PC-9 (cell line): Measurements from ENCODE around the gene FGF14. TPM values are rescaled to one million over a fixed set of nuclear protein-coding genes. Genes with fewer than 3 reads are reported as not detected.

Source experiments
- BruUV-seq: library from RNA; stranded (reverse); fragments of 400-500 nt; replicated peaks from 2 replicates; lab custom pipeline; 2021; lab: Mats Ljungman, UMichigan
- CTCF ChIA-PET: fragments of 300-600 bp; sonication (Branson Sonifier 250); formaldehyde crosslinking; loops from one replicate; lab custom pipeline; 2022; ENCODE audit warnings: antibody characterized with exemption; lab: Charles Lee
- POLR2A ChIA-PET: fragments of 300-600 bp; sonication (Branson Sonifier 250); formaldehyde crosslinking; loops from one replicate; lab custom pipeline; 2022; ENCODE audit warnings: antibody characterized with exemption; ENCODE audit not compliant: unreplicated experiment; lab: Charles Lee
- DNase-seq, 2 experiments: peaks; one replicate each; pipeline versions ENCODE4 v3.0.0 to v3.0.0-alpha.2; 2015 to 2022; ENCODE audit warnings: mixed read lengths in 1 of 2
- H2AFZ ChIP-seq: fragments of 200-600 bp; sonication (generic); 2 replicates; pipeline ENCODE4 v1.8.1; 2017; ENCODE audit warnings: antibody characterized with exemption
- H3F3A ChIP-seq: fragments of 200-600 bp; sonication (generic); 2 replicates; pipeline ENCODE4 v1.8.1; 2017; ENCODE audit warnings: antibody characterized with exemption, mild to moderate bottlenecking, low read depth; ENCODE audit not compliant: insufficient read depth
- H3K27ac ChIP-seq: fragments of 200-600 bp; sonication (generic); 2 replicates; pipeline ENCODE4 v1.6.1; 2016; ENCODE audit warnings: mixed run types
- H3K27me3 ChIP-seq: fragments of 200-600 bp; sonication (generic); 2 replicates; pipeline ENCODE4 v1.6.1; 2016; ENCODE audit warnings: low read depth, mixed run types; ENCODE audit not compliant: insufficient read depth
- H3K36me3 ChIP-seq: fragments of 200-600 bp; sonication (generic); 2 replicates; pipeline ENCODE4 v1.6.1; 2016; ENCODE audit warnings: low read depth, mixed run types
- H3K4me1 ChIP-seq: fragments of 200-600 bp; sonication (generic); replicated peaks from 2 replicates; pipeline ENCODE4 v1.6.1; 2016; ENCODE audit warnings: mixed run types; ENCODE audit not compliant: insufficient read depth
- H3K4me2 ChIP-seq: fragments of 200-600 bp; sonication (generic); 2 replicates; pipeline ENCODE4 v1.6.1; 2017; ENCODE audit warnings: mixed run types
- H3K4me3 ChIP-seq: fragments of 200-600 bp; sonication (generic); 2 replicates; pipeline ENCODE4 v1.6.1; 2016; ENCODE audit warnings: mixed run types
- H3K79me2 ChIP-seq: fragments of 200-600 bp; sonication (generic); 2 replicates; pipeline ENCODE4 v1.6.1; 2017; ENCODE audit warnings: low read depth, mixed run types
- H3K9me2 ChIP-seq: fragments of 200-600 bp; sonication (generic); 2 replicates; pipeline ENCODE4 v1.8.1; 2017; ENCODE audit warnings: mild to moderate bottlenecking; ENCODE audit not compliant: insufficient read depth
- H3K9me3 ChIP-seq: fragments of 200-600 bp; sonication (generic); 2 replicates; pipeline ENCODE4 v1.8.1; 2016; ENCODE audit warnings: low read depth; ENCODE audit not compliant: insufficient read depth
- H4K20me1 ChIP-seq: fragments of 200-600 bp; sonication (generic); 2 replicates; pipeline ENCODE4 v1.8.1; 2017; ENCODE audit not compliant: insufficient read depth
- EZH2 ChIP-seq: fragments of 200-600 bp; sonication (generic); IDR thresholded peaks from 2 replicates; pipeline ENCODE4 v1.8.0; 2017; ENCODE audit warnings: antibody characterized with exemption, low read depth
- intact Hi-C: fragments of 100-400 bp; cut with micrococcal nuclease; formaldehyde crosslinking; loops from one replicate; pipeline ENCODE4 v1.10.0; 2022; ENCODE audit not compliant: unreplicated experiment
- total RNA-seq: library from RNA; stranded (reverse); gene quantifications from 2 replicates; pipeline ENCODE4 v1.2.3, GENCODE V29; 2021
- TF ChIP-seq, protein P1 (sequence below): fragments of 200-600 bp; sonication (generic); conservative IDR thresholded peaks from 2 replicates; pipeline ENCODE4 v1.6.1; 2017; ENCODE audit warnings: mixed run types, antibody characterized with exemption, mild to moderate bottlenecking, moderate library complexity

The FGF14 gene
- total RNA-seq, 1 experiment from 2014 or later: not detected

DNA sequence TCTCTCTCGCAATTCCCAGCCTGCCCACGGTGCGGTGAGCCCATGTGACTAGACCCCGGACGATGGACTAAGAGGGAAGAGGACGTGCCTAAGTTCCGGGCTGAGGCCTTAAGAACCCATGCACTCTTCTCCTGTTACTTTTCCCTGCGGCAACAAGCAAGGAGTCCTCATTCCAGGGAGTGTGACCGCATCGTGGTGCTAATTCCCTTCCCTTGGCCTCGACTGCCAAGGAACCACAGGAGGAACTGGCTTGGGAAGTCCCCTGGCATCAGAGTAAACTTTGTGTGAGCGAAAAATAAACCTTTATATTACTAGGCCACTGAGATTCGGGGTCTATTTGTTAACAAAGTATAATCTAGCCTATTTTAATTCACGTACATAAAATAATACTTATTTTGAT lies 34.0 kb downstream of the FGF14 start:
- Histone ChIP-seq H3K36me3 (no peaks in the 10 kb centered on the region), H3K27me3 (0 out of 2 replicates have a peak, but pooled peaks cover 10% of the 10 kb centered on the region), H3K4me1 (peaks cover 10% of the 10 kb centered on the region; the same call in 1 of the 2 replicates), H3K9me2 (no peaks in the 10 kb centered on the region), H3F3A (no peaks in the 10 kb centered on the region), H3K27ac (no peak overlapping the region), H3K4me2 (no peak overlapping the region), H2AFZ (no peak overlapping the region), H3K9me3 (no peaks in the 10 kb centered on the region; the same call in 1 of the 2 replicates), H3K79me2 (no peaks in the 10 kb centered on the region), H3K4me3 (no peak overlapping the region), H4K20me1 (no peaks in the 10 kb centered on the region)
- intact Hi-C loops: no loop called here
- POLR2A ChIA-PET: no interaction called here
- no peak for TF ChIP-seq EZH2
- TF ChIP-seq, protein P1, sequence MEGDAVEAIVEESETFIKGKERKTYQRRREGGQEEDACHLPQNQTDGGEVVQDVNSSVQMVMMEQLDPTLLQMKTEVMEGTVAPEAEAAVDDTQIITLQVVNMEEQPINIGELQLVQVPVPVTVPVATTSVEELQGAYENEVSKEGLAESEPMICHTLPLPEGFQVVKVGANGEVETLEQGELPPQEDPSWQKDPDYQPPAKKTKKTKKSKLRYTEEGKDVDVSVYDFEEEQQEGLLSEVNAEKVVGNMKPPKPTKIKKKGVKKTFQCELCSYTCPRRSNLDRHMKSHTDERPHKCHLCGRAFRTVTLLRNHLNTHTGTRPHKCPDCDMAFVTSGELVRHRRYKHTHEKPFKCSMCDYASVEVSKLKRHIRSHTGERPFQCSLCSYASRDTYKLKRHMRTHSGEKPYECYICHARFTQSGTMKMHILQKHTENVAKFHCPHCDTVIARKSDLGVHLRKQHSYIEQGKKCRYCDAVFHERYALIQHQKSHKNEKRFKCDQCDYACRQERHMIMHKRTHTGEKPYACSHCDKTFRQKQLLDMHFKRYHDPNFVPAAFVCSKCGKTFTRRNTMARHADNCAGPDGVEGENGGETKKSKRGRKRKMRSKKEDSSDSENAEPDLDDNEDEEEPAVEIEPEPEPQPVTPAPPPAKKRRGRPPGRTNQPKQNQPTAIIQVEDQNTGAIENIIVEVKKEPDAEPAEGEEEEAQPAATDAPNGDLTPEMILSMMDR: no peak
- BruUV-seq: no TSS peak
- DNase-seq: no peak
- CTCF ChIA-PET: no interaction called here

DNA sequence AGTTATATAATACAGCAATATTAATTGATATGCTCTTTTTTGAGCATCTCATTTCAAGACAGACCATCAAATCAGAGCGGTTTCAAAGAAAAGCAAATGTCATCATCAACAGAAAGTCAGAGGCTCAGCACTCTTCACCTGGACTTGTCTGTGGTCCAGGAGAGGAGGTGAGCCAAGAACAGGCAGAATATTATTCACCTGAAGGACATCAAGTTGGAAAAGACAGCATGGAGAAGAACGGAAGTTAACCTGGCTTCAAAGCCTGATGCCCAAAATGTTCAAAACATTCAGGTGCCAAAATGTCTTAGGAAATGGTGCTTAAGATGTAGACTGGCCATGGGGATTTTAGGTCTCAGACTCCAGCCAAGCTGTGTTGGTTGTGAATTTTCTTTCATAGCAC lies 40.7 kb downstream of the FGF14 start:
- Histone ChIP-seq H3K79me2 (no peaks in the 10 kb centered on the region), H3K4me1 (no peaks in the 10 kb centered on the region), H3K36me3 (no peaks in the 10 kb centered on the region), H3K4me2 (no peak overlapping the region), H3K27ac (no peak overlapping the region), H3K9me2 (no peaks in the 10 kb centered on the region), H3F3A (no peaks in the 10 kb centered on the region), H3K27me3 (0 out of 2 replicates have a peak, but pooled peaks cover 10% of the 10 kb centered on the region), H4K20me1 (no peaks in the 10 kb centered on the region), H3K4me3 (no peak overlapping the region), H2AFZ (no peak overlapping the region), H3K9me3 (no peaks in the 10 kb centered on the region)
- intact Hi-C loops: no loop called here
- BruUV-seq: no TSS peak
- POLR2A ChIA-PET: no interaction called here
- no peak for DNase-seq
- TF ChIP-seq, protein P1: no peak
- TF ChIP-seq EZH2: no peak
- CTCF ChIA-PET: no interaction called here

DNA sequence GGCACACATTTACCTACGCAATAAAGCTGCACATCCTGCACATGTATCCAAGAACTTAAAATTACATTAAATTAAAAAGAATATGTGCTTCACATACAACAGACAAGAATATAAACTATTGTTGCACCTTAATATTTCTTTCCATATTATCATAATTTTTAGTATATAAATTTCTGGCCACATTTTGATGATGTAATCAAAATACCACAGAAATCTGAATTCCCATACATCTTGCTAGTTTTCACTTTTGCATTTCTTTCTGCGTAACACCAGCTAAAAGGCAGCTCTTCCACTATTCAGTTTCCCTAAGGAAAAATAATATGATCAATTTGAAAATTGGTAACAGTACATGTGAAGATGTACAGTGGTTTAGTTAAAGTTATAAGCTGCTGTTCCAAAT lies 42.6 kb downstream of the FGF14 start:
- Histone ChIP-seq H3K9me2 (no peaks in the 10 kb centered on the region), H2AFZ (no peak overlapping the region), H3F3A (no peaks in the 10 kb centered on the region), H3K9me3 (no peaks in the 10 kb centered on the region), H3K27ac (no peak overlapping the region), H3K79me2 (no peaks in the 10 kb centered on the region), H3K4me1 (no peaks in the 10 kb centered on the region), H3K4me2 (no peak overlapping the region), H3K27me3 (0 out of 2 replicates have a peak, but pooled peaks cover 5% of the 10 kb centered on the region), H4K20me1 (no peaks in the 10 kb centered on the region), H3K4me3 (no peak overlapping the region), H3K36me3 (no peaks in the 10 kb centered on the region)
- DNase-seq: no peak
- TF ChIP-seq, protein P1: no peak
- no peak for TF ChIP-seq EZH2
- no TSS peak for BruUV-seq
- CTCF ChIA-PET: no interaction called here
- POLR2A ChIA-PET: no interaction called here
- intact Hi-C loops: no loop called here
